Measurements from ENCODE around the gene B4GALT6.

The B4GALT6 gene

DNA sequence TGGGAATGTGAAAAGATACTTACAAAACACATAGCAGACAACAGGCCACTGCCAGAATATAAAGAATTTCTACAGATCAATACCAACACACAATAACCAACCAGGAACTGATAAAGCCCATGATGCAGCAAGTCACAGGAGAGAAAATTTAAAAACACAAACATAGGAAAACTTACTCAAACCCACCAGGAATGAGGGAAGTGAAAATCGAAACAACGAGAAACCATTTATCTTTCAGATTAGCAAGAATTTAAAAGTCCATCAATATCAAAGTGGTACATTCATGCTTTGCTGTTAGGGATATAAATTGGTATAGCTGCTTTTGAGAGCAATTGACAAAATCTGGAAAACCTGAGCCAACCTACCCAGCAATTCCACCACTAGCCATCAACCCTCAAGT, 27.6 kb downstream of the B4GALT6 start:
- H3K27ac Mint-ChIP-seq, result no peak overlapping the region
- no peak for ATAC-seq
- H3K4me3 Mint-ChIP-seq, result no peak overlapping the region
- H3K36me3 Mint-ChIP-seq, result no peaks in the 10 kb centered on the region
- peaks cover 3% of the 10 kb centered on the region for H3K9me3 Mint-ChIP-seq
- H3K4me1 Mint-ChIP-seq, result peaks cover 36% of the 10 kb centered on the region
- peaks cover 21% of the 10 kb centered on the region for H3K27me3 Mint-ChIP-seq

DNA sequence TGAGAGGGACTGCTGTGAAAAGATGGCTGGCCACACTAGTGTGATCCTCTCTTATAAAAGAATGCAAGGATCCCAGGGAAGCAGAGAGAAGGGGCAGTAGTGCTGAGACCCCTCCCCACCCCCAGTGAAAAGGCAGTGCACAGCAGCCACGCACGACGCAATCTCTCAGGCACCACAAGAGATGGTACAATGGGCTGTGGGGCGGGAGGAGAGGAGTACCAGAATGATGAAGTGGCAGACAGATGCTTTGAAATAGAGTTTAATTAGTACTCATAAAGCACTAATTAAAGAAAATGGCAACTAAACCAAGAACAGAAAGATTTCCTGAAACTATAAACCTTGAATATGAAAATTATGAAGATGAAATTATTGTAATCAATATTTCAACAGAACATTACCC, 29.0 kb downstream of the B4GALT6 start:
- peaks cover under 1% of the 10 kb centered on the region for H3K9me3 Mint-ChIP-seq

DNA sequence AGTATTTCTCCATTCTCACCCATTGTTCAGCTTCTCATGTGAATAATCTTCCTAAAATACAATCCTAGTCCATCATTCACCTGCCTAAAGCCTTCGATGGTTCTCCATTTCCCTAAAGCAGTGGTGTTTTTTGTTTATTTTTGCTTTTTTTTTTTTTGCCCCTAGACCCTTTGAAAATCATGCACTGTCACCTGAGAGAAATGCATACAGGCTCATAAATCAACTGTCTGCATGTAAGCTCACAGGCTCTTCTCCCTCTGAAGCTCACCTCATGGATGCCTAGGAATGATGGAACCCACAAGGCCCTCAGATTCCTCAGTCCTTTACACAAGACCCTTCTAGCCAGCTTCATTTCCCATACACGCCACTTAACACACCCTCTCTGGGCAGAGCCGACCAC, 31.5 kb downstream of the B4GALT6 start:
- Mint-ChIP-seq H3K27ac (peak overlapping the region; percentile 1), H3K9me3 (no peaks in the 10 kb centered on the region), H3K27me3 (peaks cover 29% of the 10 kb centered on the region), H3K4me3 (no peak overlapping the region), H3K36me3 (no peaks in the 10 kb centered on the region), H3K4me1 (peaks cover 20% of the 10 kb centered on the region)
- ATAC-seq, result no peak

More for the DNA sequence above, 29.0 kb downstream of the B4GALT6 start:
- Mint-ChIP-seq H3K27me3 (peaks cover 29% of the 10 kb centered on the region), H3K4me3 (no peak overlapping the region), H3K4me1 (peaks cover 37% of the 10 kb centered on the region), H3K27ac (no peak overlapping the region), H3K36me3 (no peaks in the 10 kb centered on the region)
- no peak for ATAC-seq

DNA sequence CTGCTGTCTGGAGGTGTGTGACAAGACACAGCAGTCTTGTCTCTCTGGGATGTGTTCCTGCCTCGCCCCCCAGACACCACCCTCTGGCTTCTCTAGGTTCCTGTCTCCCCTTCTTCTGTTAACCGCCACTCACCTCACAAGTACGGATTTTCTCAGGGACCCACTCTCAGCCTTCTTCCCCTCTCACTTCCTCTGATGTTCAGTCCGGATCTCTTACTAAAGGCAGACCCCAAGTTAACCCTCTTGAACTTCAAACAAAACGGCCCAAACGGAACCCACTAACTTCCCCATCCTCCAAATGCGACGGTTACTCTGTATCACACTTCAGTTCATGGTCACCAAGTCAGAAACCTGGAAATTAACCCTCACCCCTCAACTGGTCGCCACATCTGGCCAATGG, 32.0 kb downstream of the B4GALT6 start:
- H3K27me3 Mint-ChIP-seq, result peaks cover 29% of the 10 kb centered on the region
- peak overlapping the region; percentile 1 for H3K27ac Mint-ChIP-seq
- H3K36me3 Mint-ChIP-seq, result no peaks in the 10 kb centered on the region
- H3K4me3 Mint-ChIP-seq, result no peak overlapping the region
- H3K9me3 Mint-ChIP-seq, result no peaks in the 10 kb centered on the region
- H3K4me1 Mint-ChIP-seq, result peaks cover 15% of the 10 kb centered on the region
- peak; percentile 6 for ATAC-seq

DNA sequence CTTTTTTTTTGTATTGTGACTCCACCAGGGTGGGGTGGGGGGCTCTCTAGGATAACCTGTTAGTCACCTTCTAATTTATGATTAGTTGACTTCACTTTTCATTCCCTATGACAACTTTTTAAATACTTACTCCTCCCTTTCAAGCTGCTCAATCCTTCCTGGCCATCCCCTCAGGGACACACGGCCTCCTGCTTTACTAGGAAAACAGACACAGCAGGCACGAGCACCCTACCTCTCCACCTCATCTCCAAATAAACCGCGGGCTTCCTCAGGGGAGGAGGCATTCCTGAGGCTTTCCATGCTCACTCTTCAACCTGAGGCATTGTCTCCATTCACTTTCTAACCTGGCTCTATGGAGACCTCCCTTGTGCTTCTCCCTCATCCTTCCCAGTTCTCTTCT, 33.0 kb downstream of the B4GALT6 start:
- no peaks in the 10 kb centered on the region for H3K36me3 Mint-ChIP-seq
- H3K4me3 Mint-ChIP-seq, result no peak overlapping the region
- H3K27me3 Mint-ChIP-seq, result peaks cover 35% of the 10 kb centered on the region
- H3K4me1 Mint-ChIP-seq, result peaks cover 18% of the 10 kb centered on the region
- no peaks in the 10 kb centered on the region for H3K9me3 Mint-ChIP-seq
- ATAC-seq, result no peak
- H3K27ac Mint-ChIP-seq, result no peak overlapping the region

DNA sequence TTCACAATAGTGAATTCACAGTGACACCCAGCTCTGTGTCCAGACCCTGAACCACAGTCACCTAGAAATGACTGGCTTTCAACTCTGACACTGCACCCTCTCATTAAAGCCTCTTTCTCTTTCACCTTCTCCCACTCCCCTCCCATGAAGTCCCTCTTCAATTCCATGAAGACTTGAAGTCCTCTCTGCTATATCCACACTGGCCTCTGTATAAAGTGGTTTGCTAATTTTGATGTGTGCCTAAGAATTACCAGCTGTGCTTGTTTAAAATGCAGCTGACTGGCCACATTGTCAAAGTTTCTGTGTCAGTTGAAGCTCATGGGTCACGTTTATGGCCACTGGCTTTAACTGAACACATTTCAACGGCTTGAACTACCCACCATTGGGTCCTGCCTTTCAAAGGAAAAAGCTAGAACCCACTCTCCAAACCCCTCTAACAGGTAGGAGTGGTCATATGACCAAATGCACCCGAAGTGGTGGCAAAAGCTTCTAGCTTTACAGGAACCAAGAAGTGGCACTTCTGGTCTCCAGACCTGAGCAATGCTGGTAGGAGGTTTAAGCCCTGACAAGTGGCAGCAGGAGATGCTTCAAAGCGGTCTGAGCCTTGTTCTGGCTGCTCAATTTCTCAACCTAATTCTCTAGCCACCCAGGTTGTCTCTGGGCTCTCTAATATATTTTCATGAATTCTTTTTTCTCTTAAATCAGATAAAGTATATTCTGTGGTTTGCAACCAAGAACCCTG, 34.2 kb downstream of the B4GALT6 start:
- H3K27me3 Mint-ChIP-seq, result peaks cover 38% of the 10 kb centered on the region
- no peak overlapping the region for H3K27ac Mint-ChIP-seq
- H3K4me1 Mint-ChIP-seq, result peaks cover 22% of the 10 kb centered on the region
- H3K36me3 Mint-ChIP-seq, result no peaks in the 10 kb centered on the region
- ATAC-seq, result peak; percentile 39
- H3K4me3 Mint-ChIP-seq, result no peak overlapping the region
- no peaks in the 10 kb centered on the region for H3K9me3 Mint-ChIP-seq

DNA sequence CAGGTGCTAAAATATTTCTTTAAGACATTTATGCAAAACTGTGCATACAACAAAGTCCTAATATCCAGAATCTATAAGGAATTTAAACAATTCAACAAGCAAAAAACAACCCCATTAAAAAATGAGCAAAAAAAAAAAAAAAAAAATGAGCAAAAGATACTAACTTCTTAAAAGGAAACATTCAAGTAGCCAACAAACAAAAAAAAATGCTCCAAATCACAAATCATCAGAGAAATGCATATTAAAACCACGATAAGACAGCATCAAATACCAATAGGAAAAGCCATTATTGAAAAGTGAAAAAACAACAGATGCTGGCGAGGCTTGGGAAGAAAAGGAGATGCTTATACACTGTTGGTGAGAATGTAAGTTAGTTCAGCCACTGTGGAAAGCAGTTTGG, 34.9 kb downstream of the B4GALT6 start:
- Mint-ChIP-seq H3K4me3 (no peak overlapping the region), H3K4me1 (peaks cover 22% of the 10 kb centered on the region), H3K36me3 (no peaks in the 10 kb centered on the region), H3K27me3 (peaks cover 38% of the 10 kb centered on the region), H3K9me3 (no peaks in the 10 kb centered on the region), H3K27ac (no peak overlapping the region)
- ATAC-seq, result no peak

DNA sequence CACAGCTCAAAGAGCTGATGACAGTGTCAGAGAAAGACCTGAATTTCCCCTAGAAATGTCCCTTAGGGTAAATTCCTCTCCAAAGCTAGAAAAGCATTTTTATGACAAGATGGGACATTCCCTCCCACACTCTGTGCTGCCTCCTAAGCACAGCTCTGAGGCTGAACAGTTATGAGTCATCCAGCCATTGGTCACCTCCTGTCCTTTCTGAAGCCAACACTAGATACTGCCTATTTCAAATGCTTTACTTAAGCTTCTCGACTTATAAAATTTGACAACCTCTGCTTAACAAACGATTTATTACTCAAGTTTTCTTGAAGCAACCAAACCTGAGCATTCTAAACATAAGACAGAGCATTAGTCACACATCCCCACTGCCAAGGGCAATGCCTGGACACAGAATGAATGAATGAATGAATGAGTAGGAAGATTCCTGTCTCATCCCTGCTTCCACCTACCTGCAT, 35.4 kb downstream of the B4GALT6 start:
- Mint-ChIP-seq H3K27ac (no peak overlapping the region), H3K9me3 (no peaks in the 10 kb centered on the region), H3K4me1 (peaks cover 22% of the 10 kb centered on the region), H3K36me3 (no peaks in the 10 kb centered on the region), H3K4me3 (no peak overlapping the region), H3K27me3 (peaks cover 38% of the 10 kb centered on the region)
- peak; percentile 78 for ATAC-seq

DNA sequence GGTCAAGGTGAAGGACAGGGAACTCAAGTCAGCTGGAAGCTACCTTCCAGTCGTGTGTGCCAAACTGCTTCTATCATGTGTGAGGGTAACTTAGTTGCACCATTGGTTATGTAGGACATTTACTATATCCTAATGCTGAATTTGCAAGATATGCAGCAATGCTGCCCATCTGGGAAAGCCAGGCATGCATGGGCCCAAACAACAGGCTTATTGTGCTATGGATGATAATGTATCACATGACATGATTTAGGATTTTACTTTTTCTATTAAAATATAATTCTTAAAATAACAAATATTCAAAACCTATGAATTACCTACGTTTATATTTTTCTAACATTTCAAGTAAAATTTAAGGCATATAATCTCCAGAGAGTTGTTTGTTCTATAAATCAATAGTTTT, 35.9 kb downstream of the B4GALT6 start:
- no peak overlapping the region for H3K4me3 Mint-ChIP-seq

DNA sequence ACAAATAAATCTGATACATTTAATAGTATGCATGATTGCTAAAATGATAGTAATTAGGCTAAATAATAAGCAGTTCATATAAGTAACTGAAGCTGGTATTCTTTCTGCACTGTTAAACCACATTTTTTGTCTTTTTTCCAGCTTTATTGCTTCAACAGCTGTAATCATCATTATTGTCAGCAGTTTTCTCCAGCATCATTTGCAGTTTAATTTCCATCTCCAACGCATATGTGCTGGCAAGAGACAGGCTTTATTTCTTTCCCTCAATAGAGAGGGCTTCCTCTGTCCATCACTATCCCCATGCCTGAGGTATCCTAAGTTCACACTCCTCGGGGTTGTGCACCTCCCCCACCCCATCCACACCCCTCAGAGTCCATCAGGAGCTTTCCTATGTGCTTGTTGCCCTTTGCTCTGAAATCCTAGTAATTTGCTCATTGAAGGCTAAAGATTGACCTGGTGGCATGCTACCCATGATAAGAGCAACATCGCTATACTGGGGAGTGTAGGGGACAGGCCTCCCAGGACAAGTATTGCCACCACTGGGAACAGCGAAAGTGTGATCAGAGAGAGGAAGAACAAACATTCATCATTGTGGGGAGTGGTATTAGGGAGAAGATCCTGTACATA, 37.1 kb downstream of the B4GALT6 start:
- H3K36me3 Mint-ChIP-seq, result no peaks in the 10 kb centered on the region
- H3K4me1 Mint-ChIP-seq, result peaks cover 15% of the 10 kb centered on the region
- no peak for ATAC-seq
- no peaks in the 10 kb centered on the region for H3K9me3 Mint-ChIP-seq
- H3K27me3 Mint-ChIP-seq, result peaks cover 22% of the 10 kb centered on the region
- H3K4me3 Mint-ChIP-seq, result no peak overlapping the region
- H3K27ac Mint-ChIP-seq, result no peak overlapping the region

More for the DNA sequence above, 35.9 kb downstream of the B4GALT6 start:
- Mint-ChIP-seq H3K4me1 (peaks cover 22% of the 10 kb centered on the region), H3K36me3 (no peaks in the 10 kb centered on the region), H3K9me3 (no peaks in the 10 kb centered on the region), H3K27me3 (peaks cover 34% of the 10 kb centered on the region), H3K27ac (no peak overlapping the region)
- no peak for ATAC-seq

DNA sequence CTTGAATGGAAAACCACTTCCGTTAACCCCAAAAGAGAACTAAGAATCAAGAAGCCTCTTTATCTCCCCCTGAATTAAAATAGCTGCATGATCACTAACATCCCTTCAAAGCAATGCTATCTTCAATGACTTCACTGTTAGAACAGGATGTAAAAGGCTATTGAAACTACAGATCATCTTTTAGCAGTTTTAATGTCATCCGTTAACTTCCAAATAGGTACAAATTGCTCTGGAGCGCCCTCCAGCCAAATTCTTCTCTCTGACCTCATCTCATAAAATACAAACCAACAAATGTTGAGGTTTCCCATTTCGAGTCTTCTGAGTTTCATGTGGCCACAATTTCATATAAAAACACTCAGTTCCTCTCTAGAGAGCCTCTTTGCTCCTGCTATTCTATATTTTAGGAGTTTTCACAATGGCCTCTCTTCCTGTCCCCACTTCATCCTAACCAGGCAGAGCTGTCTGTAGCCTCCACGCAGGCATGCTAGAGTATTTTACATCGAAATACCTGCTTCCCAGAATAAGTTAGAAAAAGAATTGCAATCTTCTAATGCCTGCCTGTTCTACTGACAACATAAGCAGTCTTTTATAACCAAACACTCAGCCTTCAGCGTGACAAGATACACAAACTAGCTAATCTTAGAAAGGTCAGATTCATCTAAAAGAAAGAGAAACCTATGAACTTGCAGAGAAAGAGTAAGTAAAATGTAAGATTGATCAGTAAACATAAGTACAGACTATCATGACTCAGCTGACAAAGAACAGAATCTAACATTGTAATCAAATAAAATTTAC, 37.9 kb downstream of the B4GALT6 start:
- Mint-ChIP-seq H3K36me3 (no peaks in the 10 kb centered on the region), H3K4me3 (no peak overlapping the region), H3K4me1 (peaks cover 9% of the 10 kb centered on the region), H3K27ac (no peak overlapping the region), H3K27me3 (peaks cover 14% of the 10 kb centered on the region), H3K9me3 (no peaks in the 10 kb centered on the region)
- ATAC-seq, result no peak

DNA sequence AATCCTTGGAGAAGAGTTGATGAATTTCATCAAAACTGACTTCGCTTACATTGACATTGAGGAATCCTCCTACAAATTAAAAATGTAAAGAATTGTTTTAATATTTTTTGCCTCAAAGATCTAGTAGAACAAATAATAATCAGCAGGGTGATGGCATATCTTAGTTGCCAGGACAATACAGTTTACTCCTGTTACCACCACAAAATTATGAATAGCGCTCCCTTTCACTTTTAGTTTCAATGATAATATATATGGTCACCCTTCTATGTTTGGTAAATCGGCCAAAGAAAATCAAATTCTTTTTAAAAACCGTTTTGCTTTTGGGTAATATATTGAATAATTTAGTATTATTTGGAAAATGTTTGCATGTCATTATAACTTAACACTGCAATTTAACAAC, 39.0 kb downstream of the B4GALT6 start:
- no peaks in the 10 kb centered on the region for H3K36me3 Mint-ChIP-seq
- H3K27ac Mint-ChIP-seq, result no peak overlapping the region
- H3K27me3 Mint-ChIP-seq, result peaks cover 8% of the 10 kb centered on the region
- H3K4me3 Mint-ChIP-seq, result no peak overlapping the region
- no peaks in the 10 kb centered on the region for H3K9me3 Mint-ChIP-seq
- no peak for ATAC-seq
- H3K4me1 Mint-ChIP-seq, result peaks cover 9% of the 10 kb centered on the region

DNA sequence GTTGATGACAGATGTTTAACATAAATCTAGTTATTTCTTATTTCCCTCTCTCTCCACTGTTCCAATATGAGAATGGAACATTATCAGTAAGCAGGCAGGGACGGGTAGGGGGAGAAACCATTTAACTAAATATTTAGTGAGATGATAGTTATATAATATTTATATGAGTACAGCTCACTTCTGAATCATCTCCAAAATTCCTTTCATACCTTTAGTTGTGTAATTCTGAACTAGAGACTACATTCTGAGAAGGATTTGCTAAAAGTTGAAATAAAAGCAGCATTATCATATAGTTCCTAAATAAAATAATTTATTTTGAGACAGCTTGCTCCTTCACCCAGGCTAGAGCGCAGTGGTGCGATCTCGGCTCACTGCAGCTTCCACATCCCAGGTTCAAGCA, 41.4 kb downstream of the B4GALT6 start:
- H3K4me1 Mint-ChIP-seq, result peaks cover 9% of the 10 kb centered on the region
- H3K27ac Mint-ChIP-seq, result no peak overlapping the region
- no peak overlapping the region for H3K4me3 Mint-ChIP-seq
- H3K27me3 Mint-ChIP-seq, result peaks cover 8% of the 10 kb centered on the region
- no peaks in the 10 kb centered on the region for H3K9me3 Mint-ChIP-seq
- ATAC-seq, result no peak
- H3K36me3 Mint-ChIP-seq, result no peaks in the 10 kb centered on the region

DNA sequence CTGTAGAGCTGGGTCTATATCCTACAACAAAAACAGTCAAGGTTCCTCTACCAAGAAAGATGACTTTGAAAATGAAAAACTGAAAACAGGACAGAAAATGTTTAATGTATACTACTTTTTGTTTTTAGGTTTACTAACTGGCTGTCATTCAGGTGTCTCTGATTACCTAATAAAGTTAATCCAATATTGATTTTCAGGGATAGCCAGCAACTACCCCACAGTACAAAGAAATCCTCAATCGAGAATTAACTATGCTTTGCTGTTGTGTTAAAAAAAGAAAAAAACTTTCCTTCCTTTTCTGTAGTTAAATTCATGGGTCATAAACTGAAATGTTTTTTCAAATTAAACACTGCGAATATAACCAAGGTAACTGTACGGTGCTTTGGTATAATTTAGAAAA, 46.9 kb downstream of the B4GALT6 start:
- no peak for ATAC-seq
- Mint-ChIP-seq H3K4me3 (no peak overlapping the region), H3K27ac (no peak overlapping the region), H3K27me3 (peaks cover 28% of the 10 kb centered on the region), H3K36me3 (no peaks in the 10 kb centered on the region), H3K9me3 (no peaks in the 10 kb centered on the region), H3K4me1 (peaks cover 7% of the 10 kb centered on the region)

DNA sequence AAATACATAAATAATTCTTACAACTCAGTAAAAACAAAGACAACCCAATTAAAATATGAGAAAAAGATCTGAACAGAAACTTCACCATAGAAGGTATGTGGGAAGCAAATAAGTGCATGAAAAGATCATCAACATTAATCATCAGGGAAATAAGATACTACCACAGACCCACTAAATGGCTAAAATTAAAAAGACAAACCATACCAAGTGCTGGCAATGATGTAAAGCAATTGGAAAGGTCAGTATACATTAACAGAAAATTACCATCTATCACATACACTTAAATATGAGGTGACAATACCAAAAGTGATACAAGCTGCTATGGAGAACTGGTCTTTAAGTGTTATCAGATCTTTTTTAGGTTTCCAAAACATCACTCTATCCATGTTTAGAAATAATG, 48.0 kb downstream of the B4GALT6 start:
- Mint-ChIP-seq H3K4me3 (no peak overlapping the region), H3K27ac (no peak overlapping the region), H3K9me3 (no peaks in the 10 kb centered on the region), H3K4me1 (peaks cover 7% of the 10 kb centered on the region), H3K36me3 (no peaks in the 10 kb centered on the region), H3K27me3 (peaks cover 28% of the 10 kb centered on the region)
- no peak for ATAC-seq
